Esophagus squamous epithelium (tissue), 4 donors: ENCODE results near the gene ZNF484.

Experiments
- CTCF ChIP-seq, 6 experiments: fragments of 450-650 bp in 4 of 6; fragments of 200-600 bp in 2 of 6; sonication (generic) in 2 of 6; IDR thresholded peaks; one replicate each; pipeline ENCODE4 v1.5.1; 2016 to 2019; ENCODE audit warnings: antibody characterized with exemption in 6 of 6, mild to moderate bottlenecking in 4 of 6, moderate library complexity in 4 of 6
- POLR2A ChIP-seq, 4 donors: fragments of 450-650 bp; IDR thresholded peaks; one replicate each; pipeline ENCODE4 v1.6.1; 2017; ENCODE audit warnings: antibody characterized with exemption in 4 of 4, mild to moderate bottlenecking in 4 of 4, moderate library complexity in 3 of 4

- TF ChIP-seq CTCF (IDR thresholded peaks at IDR 0.05) (no peak), POLR2A (IDR thresholded peaks at IDR 0.05) (no peak)
Measured at GRCh38 chr9:92846662-92847145, 31.1 kb downstream of the ZNF484 start.
